Spleen (tissue), 7 donors: ENCODE data around the gene MX2.

Experiments
- POLR2AphosphoS5 ChIP-seq, 3 donors: sonication (generic); formaldehyde crosslinking; IDR thresholded peaks; one replicate each; pipeline ENCODE4 v1.5.1; 2017; ENCODE audit warnings: antibody characterized with exemption in 3 of 3
- TF ChIP-seq, protein P1 (sequence below), 11 experiments: fragments of 200-600 bp in 7 of 11; fragments of 450-650 bp in 4 of 11; sonication (generic) in 4 of 11; IDR thresholded peaks in 8 of 11; conservative IDR thresholded peaks in 3 of 11; 1 replicate in 7 of 11; 2 replicates in 4 of 11; pipeline versions ENCODE4 v1.4.0 to v1.8.0; 2016 to 2021; ENCODE audit warnings: antibody characterized with exemption in 11 of 11, inconsistent platforms in 4 of 11, mild to moderate bottlenecking in 1 of 11
- donor health status: DM: no; HTN: no; CAD: no; lungs with moderate emphysema.
- donor health status: DM: no; HTN: no; CAD: no.
- donor health status: DM: no; HTN: no; CAD: no.

DNA sequence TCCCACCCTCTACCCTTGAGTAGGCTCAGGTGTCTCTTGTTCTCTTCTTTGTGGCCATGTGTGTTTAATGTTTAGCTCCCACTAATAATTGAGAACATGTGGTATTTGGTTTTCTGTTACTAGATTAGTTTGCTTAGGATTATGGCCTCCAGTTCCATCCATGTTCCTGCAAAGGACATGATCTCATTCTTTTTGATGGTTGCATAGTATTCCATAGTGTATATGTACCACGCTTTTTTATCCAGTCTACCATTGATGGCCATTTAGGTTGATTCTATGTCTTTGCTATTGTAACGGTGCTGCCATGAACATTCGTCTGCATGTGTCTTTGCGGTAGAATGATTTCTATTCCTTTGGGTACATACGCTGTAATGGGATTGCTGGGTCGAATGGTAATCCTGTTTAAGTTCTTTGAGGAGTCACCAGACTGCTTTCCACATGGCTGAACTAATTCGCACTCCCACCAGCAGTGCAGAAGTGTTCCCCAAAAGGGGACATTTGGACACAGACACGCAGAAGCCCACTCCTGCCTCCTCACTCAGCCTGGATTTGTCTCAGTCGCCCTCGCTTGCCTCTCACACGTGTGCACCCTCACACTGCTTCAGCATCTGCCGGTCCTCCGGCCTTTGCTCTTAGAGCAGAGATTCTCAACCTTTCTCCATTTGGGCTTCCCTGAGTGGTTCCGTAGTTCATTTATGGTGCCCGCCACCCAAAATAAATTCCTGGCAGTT, 3.7 kb downstream of the MX2 start:
- TF ChIP-seq POLR2AphosphoS5 (IDR thresholded peaks at IDR 0.05), result no peak
- TF ChIP-seq, protein P1, sequence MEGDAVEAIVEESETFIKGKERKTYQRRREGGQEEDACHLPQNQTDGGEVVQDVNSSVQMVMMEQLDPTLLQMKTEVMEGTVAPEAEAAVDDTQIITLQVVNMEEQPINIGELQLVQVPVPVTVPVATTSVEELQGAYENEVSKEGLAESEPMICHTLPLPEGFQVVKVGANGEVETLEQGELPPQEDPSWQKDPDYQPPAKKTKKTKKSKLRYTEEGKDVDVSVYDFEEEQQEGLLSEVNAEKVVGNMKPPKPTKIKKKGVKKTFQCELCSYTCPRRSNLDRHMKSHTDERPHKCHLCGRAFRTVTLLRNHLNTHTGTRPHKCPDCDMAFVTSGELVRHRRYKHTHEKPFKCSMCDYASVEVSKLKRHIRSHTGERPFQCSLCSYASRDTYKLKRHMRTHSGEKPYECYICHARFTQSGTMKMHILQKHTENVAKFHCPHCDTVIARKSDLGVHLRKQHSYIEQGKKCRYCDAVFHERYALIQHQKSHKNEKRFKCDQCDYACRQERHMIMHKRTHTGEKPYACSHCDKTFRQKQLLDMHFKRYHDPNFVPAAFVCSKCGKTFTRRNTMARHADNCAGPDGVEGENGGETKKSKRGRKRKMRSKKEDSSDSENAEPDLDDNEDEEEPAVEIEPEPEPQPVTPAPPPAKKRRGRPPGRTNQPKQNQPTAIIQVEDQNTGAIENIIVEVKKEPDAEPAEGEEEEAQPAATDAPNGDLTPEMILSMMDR (IDR thresholded peaks at IDR 0.05 in 8 of 11, conservative IDR thresholded peaks at IDR 0.05 in 3 of 11), result no peak
